ENCODE results near the gene CARS2.

DNA sequence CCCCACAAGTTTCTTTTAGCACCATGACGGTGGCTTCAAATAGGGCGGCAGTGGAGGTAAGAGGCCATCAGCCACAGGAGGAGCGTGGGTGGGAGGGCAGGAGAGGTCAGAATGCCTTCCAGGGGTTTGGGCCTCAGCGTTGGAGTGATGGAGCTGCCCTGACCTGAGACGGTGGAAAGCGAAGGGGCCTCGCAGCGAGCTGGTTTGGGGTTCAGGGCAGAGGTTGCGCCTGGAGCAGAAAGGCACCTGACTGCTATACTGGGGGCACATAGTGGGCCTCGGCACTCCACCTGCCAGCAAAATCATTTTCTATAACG lies 91.0 kb downstream of the CARS2 start:
- TF ChIP-seq, protein P1, sequence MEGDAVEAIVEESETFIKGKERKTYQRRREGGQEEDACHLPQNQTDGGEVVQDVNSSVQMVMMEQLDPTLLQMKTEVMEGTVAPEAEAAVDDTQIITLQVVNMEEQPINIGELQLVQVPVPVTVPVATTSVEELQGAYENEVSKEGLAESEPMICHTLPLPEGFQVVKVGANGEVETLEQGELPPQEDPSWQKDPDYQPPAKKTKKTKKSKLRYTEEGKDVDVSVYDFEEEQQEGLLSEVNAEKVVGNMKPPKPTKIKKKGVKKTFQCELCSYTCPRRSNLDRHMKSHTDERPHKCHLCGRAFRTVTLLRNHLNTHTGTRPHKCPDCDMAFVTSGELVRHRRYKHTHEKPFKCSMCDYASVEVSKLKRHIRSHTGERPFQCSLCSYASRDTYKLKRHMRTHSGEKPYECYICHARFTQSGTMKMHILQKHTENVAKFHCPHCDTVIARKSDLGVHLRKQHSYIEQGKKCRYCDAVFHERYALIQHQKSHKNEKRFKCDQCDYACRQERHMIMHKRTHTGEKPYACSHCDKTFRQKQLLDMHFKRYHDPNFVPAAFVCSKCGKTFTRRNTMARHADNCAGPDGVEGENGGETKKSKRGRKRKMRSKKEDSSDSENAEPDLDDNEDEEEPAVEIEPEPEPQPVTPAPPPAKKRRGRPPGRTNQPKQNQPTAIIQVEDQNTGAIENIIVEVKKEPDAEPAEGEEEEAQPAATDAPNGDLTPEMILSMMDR (IDR thresholded peaks at IDR 0.05) = no peak
- TF ChIP-seq POLR2A (IDR thresholded peaks at IDR 0.05; ENCODE audit: low read depth) = no peak

All from esophagus muscularis mucosa (tissue), 3 donors.